PC-3 (cell line): ENCODE results near the gene GABRB2.

Experiments used
- EZH2 ChIP-seq: fragments of 300-600 bp; sonication (generic); IDR thresholded peaks from one replicate; pipeline ENCODE4 v1.6.1; 2017; ENCODE audit warnings: antibody characterized with exemption, mild to moderate bottlenecking, low read length; ENCODE audit not compliant: unreplicated experiment
- EZH2phosphoT487 ChIP-seq: fragments of 300-600 bp; sonication (generic); IDR thresholded peaks from 2 replicates; pipeline ENCODE4 v1.6.1; 2018; ENCODE audit warnings: mild to moderate bottlenecking, antibody characterized with exemption, low read length, borderline replicate concordance
- TF ChIP-seq, protein P1 (sequence below): fragments of 300-600 bp; sonication (generic); conservative IDR thresholded peaks from 2 replicates; pipeline ENCODE4 v1.5.1; 2017; ENCODE audit warnings: antibody characterized with exemption, low read depth, mild to moderate bottlenecking, low read length

DNA sequence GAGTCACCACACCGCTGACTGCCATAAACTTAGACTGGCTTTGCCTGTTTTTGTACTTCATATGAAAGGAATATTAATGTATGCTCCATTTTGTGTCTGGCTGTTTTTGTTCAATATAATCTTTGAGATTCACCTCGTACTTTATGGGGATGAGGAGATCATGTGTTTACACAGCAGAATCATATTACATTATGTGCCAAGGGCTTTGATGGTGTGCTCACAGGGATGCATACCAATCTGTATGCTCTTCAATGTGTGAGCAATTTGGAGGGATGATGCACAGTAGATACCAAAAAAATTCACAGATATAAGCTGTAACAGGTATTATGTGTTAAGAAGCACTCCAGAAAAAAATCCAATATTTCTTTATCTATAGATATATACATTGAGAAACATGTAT, 113.7 kb downstream of the GABRB2 start:
- TF ChIP-seq, protein P1, sequence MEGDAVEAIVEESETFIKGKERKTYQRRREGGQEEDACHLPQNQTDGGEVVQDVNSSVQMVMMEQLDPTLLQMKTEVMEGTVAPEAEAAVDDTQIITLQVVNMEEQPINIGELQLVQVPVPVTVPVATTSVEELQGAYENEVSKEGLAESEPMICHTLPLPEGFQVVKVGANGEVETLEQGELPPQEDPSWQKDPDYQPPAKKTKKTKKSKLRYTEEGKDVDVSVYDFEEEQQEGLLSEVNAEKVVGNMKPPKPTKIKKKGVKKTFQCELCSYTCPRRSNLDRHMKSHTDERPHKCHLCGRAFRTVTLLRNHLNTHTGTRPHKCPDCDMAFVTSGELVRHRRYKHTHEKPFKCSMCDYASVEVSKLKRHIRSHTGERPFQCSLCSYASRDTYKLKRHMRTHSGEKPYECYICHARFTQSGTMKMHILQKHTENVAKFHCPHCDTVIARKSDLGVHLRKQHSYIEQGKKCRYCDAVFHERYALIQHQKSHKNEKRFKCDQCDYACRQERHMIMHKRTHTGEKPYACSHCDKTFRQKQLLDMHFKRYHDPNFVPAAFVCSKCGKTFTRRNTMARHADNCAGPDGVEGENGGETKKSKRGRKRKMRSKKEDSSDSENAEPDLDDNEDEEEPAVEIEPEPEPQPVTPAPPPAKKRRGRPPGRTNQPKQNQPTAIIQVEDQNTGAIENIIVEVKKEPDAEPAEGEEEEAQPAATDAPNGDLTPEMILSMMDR, result no peak
- TF ChIP-seq EZH2 (no peak), EZH2phosphoT487 (no peak)
